GM21825 (cell line): ENCODE measurements around the gene SPTB.

Experiments
- ATAC-seq: cut with Tn5 transposase; IDR thresholded peaks from one replicate; pipeline ENCODE4 v1.9.1; 2021; ENCODE audit warnings: mild to moderate bottlenecking, moderate library complexity; ENCODE audit not compliant: unreplicated experiment

The SPTB gene

DNA sequence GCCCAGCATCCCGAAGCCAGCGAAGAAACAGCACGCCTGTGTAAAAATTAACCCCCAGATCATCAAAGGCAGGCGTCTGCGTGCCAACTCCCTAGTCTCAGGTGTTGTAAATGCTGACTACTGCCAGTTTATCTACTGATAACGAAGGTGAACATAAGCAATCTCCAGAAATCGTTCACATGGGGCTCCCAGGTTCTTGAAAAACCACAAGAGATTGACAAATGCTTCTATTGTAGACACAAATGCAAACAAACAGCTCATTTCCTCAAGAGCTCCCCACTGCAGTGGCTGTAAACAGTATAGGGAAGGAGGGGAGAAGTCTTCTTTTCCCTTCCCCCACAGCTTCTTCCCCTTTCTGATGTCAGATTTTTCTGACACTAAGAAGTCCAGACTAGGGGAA is 180.8 kb downstream of the SPTB start:
- ATAC-seq, result no peak

DNA sequence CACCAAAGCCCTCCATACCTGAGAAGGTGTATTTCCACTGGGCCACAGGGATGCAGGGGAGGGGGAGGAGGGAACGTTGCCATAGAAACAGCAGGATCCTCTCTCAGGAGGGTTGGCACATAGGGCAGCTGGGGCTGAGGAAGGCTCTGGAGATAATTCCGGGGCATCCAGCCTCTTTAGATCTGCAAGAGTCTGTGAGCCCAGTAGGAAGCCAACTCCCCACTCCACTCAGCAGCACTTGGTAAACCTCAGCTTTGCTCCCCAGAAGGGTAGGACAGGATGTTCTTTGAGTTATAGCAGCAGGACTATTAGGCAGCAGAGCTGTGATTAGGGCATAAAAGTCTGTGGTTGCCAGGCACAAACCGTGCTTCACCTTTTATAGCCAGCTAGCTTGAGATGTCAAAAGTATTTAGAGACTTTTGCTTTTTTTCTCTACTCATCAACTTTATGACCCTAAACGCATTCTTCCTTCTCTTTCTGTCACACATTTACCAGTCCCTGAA is 183.3 kb downstream of the SPTB start:
- ATAC-seq, result no peak
